ENCODE results near the gene GRM1. TPM values are rescaled to one million over a fixed set of nuclear protein-coding genes. Genes with fewer than 3 reads are reported as not detected.

GRM1 gene
- total and polyA plus RNA-seq, 2 of the 4 experiments (the other 2 are of a cell fraction) = not detected

DNA sequence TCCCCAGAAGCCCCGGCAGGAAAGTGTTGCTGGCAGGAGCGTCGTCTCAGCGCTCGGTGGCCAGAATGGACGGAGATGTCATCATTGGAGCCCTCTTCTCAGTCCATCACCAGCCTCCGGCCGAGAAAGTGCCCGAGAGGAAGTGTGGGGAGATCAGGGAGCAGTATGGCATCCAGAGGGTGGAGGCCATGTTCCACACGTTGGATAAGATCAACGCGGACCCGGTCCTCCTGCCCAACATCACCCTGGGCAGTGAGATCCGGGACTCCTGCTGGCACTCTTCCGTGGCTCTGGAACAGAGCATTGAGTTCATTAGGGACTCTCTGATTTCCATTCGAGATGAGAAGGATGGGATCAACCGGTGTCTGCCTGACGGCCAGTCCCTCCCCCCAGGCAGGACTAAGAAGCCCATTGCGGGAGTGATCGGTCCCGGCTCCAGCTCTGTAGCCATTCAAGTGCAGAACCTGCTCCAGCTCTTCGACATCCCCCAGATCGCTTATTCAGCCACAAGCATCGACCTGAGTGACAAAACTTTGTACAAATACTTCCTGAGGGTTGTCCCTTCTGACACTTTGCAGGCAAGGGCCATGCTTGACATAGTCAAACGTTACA lies 817 bp downstream of the GRM1 start:
- H2AFZ ChIP-seq (replicated peaks; ENCODE audit: low read length, poor library complexity) = no peak overlapping the region
- no peak overlapping the region for H3K56ac ChIP-seq (ENCODE audit: extremely low read depth, insufficient read depth, low read length)
- no peak overlapping the region for H2BK20ac ChIP-seq (ENCODE audit: low read depth, low read length)
- no peak overlapping the region for H4K8ac ChIP-seq (ENCODE audit: low read depth in 2 of 2, low read length in 2 of 2)
- BruUV-seq (replicated peaks) = no TSS peak
- dilution Hi-C loops (cut with HindIII; ENCODE audit: low sequenced_read_pairs, unreplicated experiment) = no loop called here
- H2BK120ac ChIP-seq (ENCODE audit: low read depth, low read length) = no peak overlapping the region
- no peak overlapping the region for H3K4me3 ChIP-seq (ENCODE audit: insufficient read depth, low read depth, low read length)
- ChIA-PET CTCF (no interaction called here), POLR2A (ENCODE audit: unreplicated experiment) (no interaction called here)
- H3K4me2 ChIP-seq (ENCODE audit: low read depth, low read length) = no peak overlapping the region
- no peak overlapping the region for H3K18ac ChIP-seq (ENCODE audit: low read depth, low read length)
- WGBS, 2 experiments (ENCODE audit: extremely low coverage in 2 of 2, insufficient read length in 1 of 2) = 23% methylated on average over 13 of the region's 25 CpGs; no CpG with 5 or more reads in 1 of the 2 experiments
- no peaks in the 10 kb centered on the region for H3K4me1 ChIP-seq (ENCODE audit: control insufficient read depth, insufficient read depth, low read length)
- DNase-seq (no peak), ATAC-seq (ENCODE audit: low read depth) (no peak)
- H3K27ac ChIP-seq (ENCODE audit: insufficient read depth, low read length) = no peak overlapping the region
- H4K20me1 ChIP-seq (ENCODE audit: insufficient read depth, low read length) = no peaks in the 10 kb centered on the region
- no peaks in the 10 kb centered on the region for H3K36me3 ChIP-seq (ENCODE audit: control insufficient read depth, insufficient read depth, low read length)
- no peaks in the 10 kb centered on the region for H3K9me1 ChIP-seq (ENCODE audit: insufficient read depth, low read length)
- no peaks in the 10 kb centered on the region for H3K79me1 ChIP-seq (ENCODE audit: low read depth in 1 of 2, low read length in 2 of 2)
- no peaks in the 10 kb centered on the region for H3K9me3 ChIP-seq (ENCODE audit: control insufficient read depth, insufficient read depth, low read length)
- H2BK15ac ChIP-seq (ENCODE audit: low read depth, low read length) = no peak overlapping the region
- no peak overlapping the region for H4K91ac ChIP-seq (ENCODE audit: insufficient read depth, low read depth, low read length)
- H2BK5ac ChIP-seq (ENCODE audit: low read depth, low read length, poor library complexity, severe bottlenecking) = no peak overlapping the region
- H3K23ac ChIP-seq (ENCODE audit: low read depth, low read length) = no peak overlapping the region
- H3K9ac ChIP-seq (ENCODE audit: low read depth, low read length) = no peak overlapping the region
- intact Hi-C loops (cut with micrococcal nuclease) = no loop called here
- no peak overlapping the region for H3K14ac ChIP-seq (replicated peaks; ENCODE audit: low read depth, low read length)
- TF ChIP-seq POLR2A (IDR thresholded peaks at IDR 0.05; ENCODE audit: low read depth, low read length) (no peak), SMC3 (IDR thresholded peaks at IDR 0.05; ENCODE audit: low read depth, low read length) (no peak)
- in situ Hi-C loops (cut with MboI; ENCODE audit: low sequenced_read_pairs) = no loop called here
- H3K4ac ChIP-seq (ENCODE audit: low read depth, low read length) = no peak overlapping the region
- no peaks in the 10 kb centered on the region; the same call in 1 of the 2 replicates for H3K27me3 ChIP-seq (ENCODE audit: control insufficient read depth, insufficient read depth, low read length)
- H4K5ac ChIP-seq (ENCODE audit: low read depth, low read length) = no peak overlapping the region
- no peak overlapping the region for H2AK9ac ChIP-seq (replicated peaks; ENCODE audit: low read depth, low read length, poor library complexity)
- no peak overlapping the region for H2AK5ac ChIP-seq (ENCODE audit: low read depth, low read length)

All from IMR-90 (cell line).